Ishikawa (cell line): Measurements from ENCODE around the gene BPIFB1.

ENCODE experiments used
- CEBPB ChIP-seq: IDR thresholded peaks from 2 replicates; pipeline ENCODE4 v1.6.1; 2012
- EP300 ChIP-seq: IDR thresholded peaks from 2 replicates; pipeline ENCODE4 v1.6.1; 2012; ENCODE audit warnings: borderline replicate concordance
- NFIC ChIP-seq: IDR thresholded peaks from 2 replicates; pipeline ENCODE4 v1.6.1; 2012
- RAD21 ChIP-seq: IDR thresholded peaks from 2 replicates; pipeline ENCODE4 v1.6.1; 2012; ENCODE audit warnings: low read depth
- TAF1 ChIP-seq: IDR thresholded peaks from 2 replicates; pipeline ENCODE4 v1.6.1; 2012; ENCODE audit warnings: low read depth, mild to moderate bottlenecking
- TCF12 ChIP-seq: IDR thresholded peaks from 2 replicates; pipeline ENCODE4 v1.6.1; 2012; ENCODE audit warnings: low read depth
- TEAD4 ChIP-seq: IDR thresholded peaks from 2 replicates; pipeline ENCODE4 v1.6.1; 2012
- YY1 ChIP-seq: IDR thresholded peaks from 2 replicates; pipeline ENCODE4 v1.6.1; 2012; ENCODE audit warnings: low read depth
- TF ChIP-seq, protein P1 (sequence below): IDR thresholded peaks from 2 replicates; pipeline ENCODE4 v1.6.1; 2012
- TF ChIP-seq, protein P2 (sequence below): IDR thresholded peaks from 2 replicates; pipeline ENCODE4 v1.6.1; 2012; ENCODE audit warnings: low read depth, mild to moderate bottlenecking

DNA sequence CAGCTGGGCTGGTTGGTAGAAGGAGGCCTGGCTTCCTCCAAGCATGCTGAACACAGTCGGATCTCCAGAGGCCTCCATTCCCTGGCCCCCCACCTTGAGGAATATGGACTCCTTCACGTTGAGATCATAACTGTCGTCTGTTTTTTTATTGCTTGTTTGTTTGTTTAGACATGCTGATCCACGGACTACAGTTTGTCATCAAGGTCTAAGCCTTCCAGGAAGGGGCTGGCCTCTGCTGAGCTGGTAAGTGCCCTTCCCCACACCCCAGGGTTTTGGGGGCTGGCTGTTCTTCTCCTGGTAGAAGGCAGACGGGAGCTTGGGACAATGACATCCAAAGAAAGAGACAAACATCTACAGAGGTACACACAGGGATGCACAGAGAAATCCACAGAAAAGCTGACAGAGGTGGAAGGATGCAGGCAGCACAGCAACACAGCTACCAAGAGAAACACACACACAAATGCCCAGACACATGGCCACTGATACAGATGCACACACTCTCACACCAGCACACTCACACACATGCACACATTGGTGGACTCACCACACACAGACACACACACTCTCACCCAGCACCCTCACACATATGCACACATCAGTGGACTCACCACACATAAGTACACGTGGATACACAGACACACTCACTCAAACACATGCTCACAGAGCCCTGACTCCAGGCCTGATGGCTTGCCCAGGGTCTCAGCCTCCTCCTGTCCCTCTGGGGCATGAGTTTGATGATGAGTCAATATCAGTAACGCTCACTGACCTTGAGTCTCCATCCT is 40.5 kb upstream of the BPIFB1 start:
- TF ChIP-seq, protein P1, sequence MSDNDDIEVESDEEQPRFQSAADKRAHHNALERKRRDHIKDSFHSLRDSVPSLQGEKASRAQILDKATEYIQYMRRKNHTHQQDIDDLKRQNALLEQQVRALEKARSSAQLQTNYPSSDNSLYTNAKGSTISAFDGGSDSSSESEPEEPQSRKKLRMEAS, result no peak
- TF ChIP-seq EP300 (no peak), RAD21 (no peak), NFIC (no peak), CEBPB (no peak), TAF1 (no peak), TEAD4 (no peak), TCF12 (no peak), YY1 (no peak)
- TF ChIP-seq, protein P2, sequence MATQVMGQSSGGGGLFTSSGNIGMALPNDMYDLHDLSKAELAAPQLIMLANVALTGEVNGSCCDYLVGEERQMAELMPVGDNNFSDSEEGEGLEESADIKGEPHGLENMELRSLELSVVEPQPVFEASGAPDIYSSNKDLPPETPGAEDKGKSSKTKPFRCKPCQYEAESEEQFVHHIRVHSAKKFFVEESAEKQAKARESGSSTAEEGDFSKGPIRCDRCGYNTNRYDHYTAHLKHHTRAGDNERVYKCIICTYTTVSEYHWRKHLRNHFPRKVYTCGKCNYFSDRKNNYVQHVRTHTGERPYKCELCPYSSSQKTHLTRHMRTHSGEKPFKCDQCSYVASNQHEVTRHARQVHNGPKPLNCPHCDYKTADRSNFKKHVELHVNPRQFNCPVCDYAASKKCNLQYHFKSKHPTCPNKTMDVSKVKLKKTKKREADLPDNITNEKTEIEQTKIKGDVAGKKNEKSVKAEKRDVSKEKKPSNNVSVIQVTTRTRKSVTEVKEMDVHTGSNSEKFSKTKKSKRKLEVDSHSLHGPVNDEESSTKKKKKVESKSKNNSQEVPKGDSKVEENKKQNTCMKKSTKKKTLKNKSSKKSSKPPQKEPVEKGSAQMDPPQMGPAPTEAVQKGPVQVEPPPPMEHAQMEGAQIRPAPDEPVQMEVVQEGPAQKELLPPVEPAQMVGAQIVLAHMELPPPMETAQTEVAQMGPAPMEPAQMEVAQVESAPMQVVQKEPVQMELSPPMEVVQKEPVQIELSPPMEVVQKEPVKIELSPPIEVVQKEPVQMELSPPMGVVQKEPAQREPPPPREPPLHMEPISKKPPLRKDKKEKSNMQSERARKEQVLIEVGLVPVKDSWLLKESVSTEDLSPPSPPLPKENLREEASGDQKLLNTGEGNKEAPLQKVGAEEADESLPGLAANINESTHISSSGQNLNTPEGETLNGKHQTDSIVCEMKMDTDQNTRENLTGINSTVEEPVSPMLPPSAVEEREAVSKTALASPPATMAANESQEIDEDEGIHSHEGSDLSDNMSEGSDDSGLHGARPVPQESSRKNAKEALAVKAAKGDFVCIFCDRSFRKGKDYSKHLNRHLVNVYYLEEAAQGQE, result no peak
